ENCODE measurements around the gene TMC5.
A peak's percentile ranks its signal among the peaks of the same experiment; 100 is the strongest.
"Not testable (repeated sequence)": the region's sequence is repeated elsewhere in the genome, so short reads cannot be mapped to it uniquely, and the experiment has no call there.

TMC5 gene

GRCh38 chr16:19512297-19512696 is 94.6 kb downstream of the TMC5 start:
- DNase-seq: no peak

- DNase-seq: no peak
Observed at GRCh38 chr16:19513377-19514053, 95.8 kb downstream of the TMC5 start.

GRCh38 chr16:19515757-19516156 is 98.1 kb downstream of the TMC5 start:
- DNase-seq: no peak

- DNase-seq: no peak
Observed at GRCh38 chr16:19517424-19518089, 99.9 kb downstream of the TMC5 start.

- DNase-seq: no peak
Observed at GRCh38 chr16:19518388-19518787, 100.7 kb downstream of the TMC5 start.

- DNase-seq: no peak
Observed at GRCh38 chr16:19520861-19521331, 103.2 kb downstream of the TMC5 start.

GRCh38 chr16:19521471-19522396 is 104.1 kb downstream of the TMC5 start, which contains the start of gene GDE1:
Gene GDE1 (minus strand): TSS chr16:19522098. CDS start chr16:19521964, 134 bp downstream.
- DNase-seq: peak; percentile 89

GRCh38 chr16:19522397-19522732 is 104.7 kb downstream of the TMC5 start:
- no peak for DNase-seq

GRCh38 chr16:19522760-19523159 is 105.1 kb downstream of the TMC5 start:
- no peak for DNase-seq

GRCh38 chr16:19523184-19523558 is 105.5 kb downstream of the TMC5 start:
- DNase-seq: no peak

GRCh38 chr16:19523559-19524355 is 106.1 kb downstream of the TMC5 start, which contains the start of gene CCP110:
Gene CCP110 (plus strand): TSS chr16:19523942. CDS start chr16:19527882, 3,940 bp downstream.
- DNase-seq: peak; percentile 94

GRCh38 chr16:19524356-19524615 is 106.6 kb downstream of the TMC5 start:
- DNase-seq: no peak

GRCh38 chr16:19524616-19525384 is 107.1 kb downstream of the TMC5 start:
- no peak for DNase-seq

GRCh38 chr16:19525385-19525723 is 107.7 kb downstream of the TMC5 start:
- DNase-seq: no peak

GRCh38 chr16:19527161-19527560 is 109.5 kb downstream of the TMC5 start:
- no peak for DNase-seq

- DNase-seq: no peak
Observed at GRCh38 chr16:19528666-19529065, 111.0 kb downstream of the TMC5 start.

- DNase-seq: no peak
Observed at GRCh38 chr16:19532601-19533000, 114.9 kb downstream of the TMC5 start.

- no peak for DNase-seq
Observed at GRCh38 chr16:19540241-19540970, 122.7 kb downstream of the TMC5 start.

- DNase-seq: peak; percentile 81
Observed at GRCh38 chr16:19542138-19542821, 124.6 kb downstream of the TMC5 start.

GRCh38 chr16:19543278-19543996 is 125.8 kb downstream of the TMC5 start:
- DNase-seq: not testable (repeated sequence)
